Occipital lobe (tissue), 2 donors: ENCODE measurements around the gene FAM78B. TPM values are rescaled to one million over a fixed set of nuclear protein-coding genes. Genes with fewer than 3 reads are reported as not detected.

ENCODE experiments used
- small RNA-seq: library from RNA; depleted of rRNA; stranded (forward); fragments of <200 nt; gene quantifications from one replicate; pipeline ENCODE3, GENCODE V24; 2014
- total RNA-seq: library from RNA; depleted of rRNA; stranded (reverse); fragments of >200 nt; gene quantifications from one replicate; pipeline ENCODE4 v1.2.3, GENCODE V29; 2014

Gene FAM78B
- total RNA-seq, 1 donor from 2014 or later, result 5.1 TPM

Small RNA genes within 50 kb of the gene (small RNA-seq; reads per million reads assigned to genes)
- not detected for gene MIR921
- not detected for gene RNA5SP64
